Calu3 (cell line): ENCODE measurements around the gene EDN1. TPM values are rescaled to one million over a fixed set of nuclear protein-coding genes. Genes with fewer than 3 reads are reported as not detected.
A peak's percentile ranks its signal among the peaks of the same experiment; 100 is the strongest.

Source experiments
- BruUV-seq: library from RNA; stranded (reverse); fragments of 400-500 nt; replicated peaks from 2 replicates; lab custom pipeline; 2021; lab: Mats Ljungman, UMichigan
- CTCF ChIA-PET: fragments of 300-600 bp; sonication (Branson Sonifier 250); formaldehyde crosslinking; loops from one replicate; lab custom pipeline; 2022; ENCODE audit warnings: antibody characterized with exemption; lab: Charles Lee
- DNase-seq: peaks from one replicate; pipeline ENCODE4 v3.0.0; 2022
- H3K27ac Mint-ChIP-seq: one replicate; pipeline ENCODE4 v1.8.0; 2022; ENCODE audit warnings: mixed read lengths; ENCODE audit not compliant: unreplicated experiment
- H3K27me3 Mint-ChIP-seq: one replicate; pipeline ENCODE4 v1.8.0; 2022; ENCODE audit warnings: mixed read lengths; ENCODE audit not compliant: unreplicated experiment
- H3K36me3 Mint-ChIP-seq: one replicate; pipeline ENCODE4 v1.8.0; 2022; ENCODE audit warnings: mild to moderate bottlenecking, moderate library complexity, mixed read lengths; ENCODE audit not compliant: insufficient read depth, unreplicated experiment
- H3K4me1 Mint-ChIP-seq: one replicate; pipeline ENCODE4 v1.8.0; 2022; ENCODE audit warnings: mild to moderate bottlenecking, low read depth, mixed read lengths; ENCODE audit not compliant: unreplicated experiment
- H3K4me3 Mint-ChIP-seq: one replicate; pipeline ENCODE4 v1.8.0; 2022; ENCODE audit warnings: mild to moderate bottlenecking, low read depth, moderate library complexity, mixed read lengths; ENCODE audit not compliant: unreplicated experiment
- H3K9me3 Mint-ChIP-seq: one replicate; pipeline ENCODE4 v1.8.0; 2022; ENCODE audit warnings: low read depth, mixed read lengths; ENCODE audit not compliant: unreplicated experiment
- CTCF ChIP-seq: fragments of 200-600 bp; IDR thresholded peaks from one replicate; pipeline ENCODE4 v1.8.0; 2022; ENCODE audit warnings: antibody characterized with exemption; ENCODE audit not compliant: unreplicated experiment
- intact Hi-C: fragments of 100-400 bp; cut with micrococcal nuclease; formaldehyde crosslinking; loops from one replicate; pipeline ENCODE4 v1.10.0; 2022; ENCODE audit not compliant: unreplicated experiment
- total RNA-seq: library from RNA; stranded (reverse); gene quantifications from 2 replicates; pipeline ENCODE4 v1.2.3, GENCODE V29; 2022

Gene EDN1
- total RNA-seq, 1 experiment from 2014 or later = 40.6 TPM

DNA sequence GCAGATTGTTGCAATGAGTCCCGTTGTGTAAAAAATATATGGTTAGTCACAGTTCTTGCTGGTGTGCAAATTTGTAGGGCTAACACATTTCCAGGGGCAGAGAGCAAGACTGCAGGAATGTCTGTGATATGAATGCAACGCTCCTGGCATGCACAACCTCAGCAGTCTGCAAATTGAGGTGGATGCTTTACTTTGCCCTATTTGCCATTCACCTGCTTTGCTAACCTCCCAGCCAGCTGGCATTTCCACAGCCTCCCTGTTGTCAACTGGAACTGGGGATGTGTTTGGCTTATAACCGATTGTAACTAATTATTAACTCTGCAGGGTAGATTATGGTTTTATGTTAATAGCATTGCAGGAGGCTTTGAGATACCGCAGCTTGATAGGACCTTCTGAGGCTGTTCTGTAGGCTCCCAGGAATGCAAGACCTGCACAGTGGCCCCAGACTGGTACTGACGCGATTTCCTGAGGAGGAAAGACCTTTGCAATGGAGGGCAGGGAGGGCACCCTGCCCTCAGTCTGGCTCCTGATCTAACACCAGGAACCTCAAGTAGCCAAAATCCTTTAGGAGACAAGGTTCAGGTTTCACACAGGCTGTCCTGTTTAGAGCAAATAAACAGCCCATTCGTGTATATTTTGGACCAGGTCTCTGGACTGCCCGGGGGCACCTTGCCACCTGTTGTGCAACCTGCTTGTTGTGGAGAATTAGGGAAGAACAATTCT lies 53.4 kb downstream of the EDN1 start:
- H3K36me3 Mint-ChIP-seq = peaks cover 5% of the 10 kb centered on the region
- intact Hi-C loops = loop anchor here (5.0 kb wide), 1 partner anchor 51 kb away; the partner anchor contains the start of gene EDN1
- peak overlapping the region; percentile 39 for H3K4me3 Mint-ChIP-seq
- CTCF ChIA-PET = interaction anchor here (1.0 to 1.7 kb wide), 5 partner anchors 12 to 161 kb away, joined by 3 to 8 read pairs (median 5); no protein-coding TSS in a partner anchor
- H3K9me3 Mint-ChIP-seq = no peaks in the 10 kb centered on the region
- H3K27me3 Mint-ChIP-seq = no peaks in the 10 kb centered on the region
- H3K27ac Mint-ChIP-seq = peak overlapping the region; percentile 83
- DNase-seq = peak; percentile 59
- no TSS peak for BruUV-seq
- peaks cover 67% of the 10 kb centered on the region for H3K4me1 Mint-ChIP-seq
- no peak for TF ChIP-seq CTCF

DNA sequence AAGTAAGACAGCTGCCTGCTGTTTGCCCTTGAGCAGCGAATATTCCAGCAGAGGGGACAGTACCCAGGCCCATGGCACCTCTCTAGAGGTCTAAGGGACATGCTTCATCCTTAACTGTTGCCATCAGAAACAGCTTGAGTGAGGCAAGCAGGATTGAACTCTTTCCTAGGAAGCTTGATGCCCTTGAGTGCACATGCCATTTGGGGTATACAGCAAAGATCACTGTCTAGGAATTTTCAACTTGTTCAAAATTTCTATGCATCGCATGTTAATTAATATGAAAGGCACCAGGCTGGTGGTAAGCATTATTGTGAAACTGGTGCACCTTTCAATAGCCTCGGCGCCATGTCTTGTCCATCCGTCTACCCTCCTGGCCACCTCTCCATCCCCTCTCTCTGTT lies 54.1 kb downstream of the EDN1 start:
- BruUV-seq = no TSS peak
- CTCF ChIA-PET = interaction anchor here (1.7 kb wide), 1 partner anchor 160 kb away, joined by 4 read pairs; no protein-coding TSS in a partner anchor
- Mint-ChIP-seq H3K27ac (peak overlapping the region; percentile 83), H3K4me1 (peaks cover 67% of the 10 kb centered on the region), H3K36me3 (peaks cover 5% of the 10 kb centered on the region), H3K4me3 (peak overlapping the region; percentile 39), H3K9me3 (no peaks in the 10 kb centered on the region), H3K27me3 (no peaks in the 10 kb centered on the region)
- intact Hi-C loops = loop anchor here (5.0 kb wide), 1 partner anchor 52 kb away; the partner anchor contains the start of gene EDN1
- no peak for DNase-seq
- no peak for TF ChIP-seq CTCF

DNA sequence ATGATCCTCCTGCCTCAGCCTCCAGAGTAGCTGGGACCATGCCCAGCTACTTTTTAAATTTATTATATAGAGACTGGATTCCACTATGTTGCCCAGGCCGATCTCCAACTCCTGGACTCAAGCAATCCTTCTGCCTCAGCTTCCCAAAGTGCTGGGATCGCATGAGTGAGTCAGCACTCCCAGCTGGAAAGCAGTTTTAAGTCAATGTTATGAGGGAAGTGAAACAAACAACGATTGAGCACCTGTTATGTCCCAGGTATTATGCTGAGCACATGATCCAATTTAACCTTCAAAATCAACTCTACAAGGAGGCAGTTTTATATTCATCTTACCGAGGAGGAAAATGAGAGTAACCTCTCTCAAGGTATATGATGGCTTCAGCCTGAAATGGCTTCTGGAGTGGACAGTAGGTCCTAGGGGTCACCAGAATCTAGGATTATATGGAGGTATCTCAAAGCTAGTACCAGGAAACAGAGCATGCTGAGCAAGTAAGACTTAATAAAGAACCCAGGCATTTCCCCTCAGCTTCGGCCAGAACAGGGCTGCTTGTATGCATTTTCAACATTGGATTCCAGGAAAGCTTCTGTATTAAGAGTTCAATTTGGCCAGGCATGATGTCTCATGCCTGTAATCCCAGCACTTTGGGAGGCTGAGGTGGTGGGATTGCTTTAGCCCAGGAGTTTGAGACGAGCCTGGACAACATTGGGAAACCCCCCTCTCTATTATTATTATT lies 55.0 kb downstream of the EDN1 start:
- no peaks in the 10 kb centered on the region for H3K27me3 Mint-ChIP-seq
- H3K36me3 Mint-ChIP-seq = peaks cover 5% of the 10 kb centered on the region
- no peak overlapping the region for H3K4me3 Mint-ChIP-seq
- no peak for TF ChIP-seq CTCF
- peak overlapping the region; percentile 83 for H3K27ac Mint-ChIP-seq
- CTCF ChIA-PET = interaction anchor here (1.7 kb wide), 1 partner anchor 159 kb away, joined by 4 read pairs; no protein-coding TSS in a partner anchor
- no peak for DNase-seq
- no TSS peak for BruUV-seq
- H3K9me3 Mint-ChIP-seq = no peaks in the 10 kb centered on the region
- peaks cover 67% of the 10 kb centered on the region for H3K4me1 Mint-ChIP-seq
- intact Hi-C loops = loop anchor here (5.0 kb wide), 2 partner anchors 33 to 53 kb away; partner anchors contain the start of gene EDN1

GRCh38 chr6:12345694-12346058 lies 55.5 kb downstream of the EDN1 start:
- H3K27me3 Mint-ChIP-seq = no peaks in the 10 kb centered on the region
- CTCF ChIA-PET = no interaction called here
- peaks cover 67% of the 10 kb centered on the region for H3K4me1 Mint-ChIP-seq
- no peak overlapping the region for H3K4me3 Mint-ChIP-seq
- DNase-seq = no peak
- H3K36me3 Mint-ChIP-seq = peaks cover 5% of the 10 kb centered on the region
- TF ChIP-seq CTCF = no peak
- no peaks in the 10 kb centered on the region for H3K9me3 Mint-ChIP-seq
- intact Hi-C loops = loop anchor here (5.0 kb wide), 1 partner anchor 33 kb away; no protein-coding TSS in a partner anchor
- H3K27ac Mint-ChIP-seq = no peak overlapping the region
- BruUV-seq = no TSS peak
